Measurements from ENCODE around the gene ODAD4. TPM values are rescaled to one million over a fixed set of nuclear protein-coding genes. Genes with fewer than 3 reads are reported as not detected.

ODAD4 gene
- total RNA-seq, 1 donor from 2014 or later, result 0.70 TPM

DNA sequence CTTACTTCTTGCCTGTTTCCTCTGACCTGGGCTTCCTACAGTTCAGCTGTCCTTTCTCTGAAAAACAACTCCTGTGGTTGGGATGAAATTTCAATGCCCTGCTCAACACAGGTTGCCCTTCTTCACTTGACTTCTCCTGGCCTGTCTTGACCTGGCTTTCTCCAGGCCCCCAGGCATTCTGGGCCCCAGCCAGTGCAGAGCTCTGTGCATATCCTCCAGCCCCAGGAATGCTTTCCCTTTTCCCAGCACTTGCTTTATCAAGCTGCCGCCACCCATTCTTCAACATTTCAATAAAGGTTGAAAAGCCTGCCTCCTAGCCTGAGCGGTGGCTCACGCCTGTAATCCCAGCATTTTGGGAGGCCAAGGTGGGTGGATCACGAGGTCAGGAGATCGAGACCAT, 10.8 kb downstream of the ODAD4 start:
- TF ChIP-seq, protein P1, sequence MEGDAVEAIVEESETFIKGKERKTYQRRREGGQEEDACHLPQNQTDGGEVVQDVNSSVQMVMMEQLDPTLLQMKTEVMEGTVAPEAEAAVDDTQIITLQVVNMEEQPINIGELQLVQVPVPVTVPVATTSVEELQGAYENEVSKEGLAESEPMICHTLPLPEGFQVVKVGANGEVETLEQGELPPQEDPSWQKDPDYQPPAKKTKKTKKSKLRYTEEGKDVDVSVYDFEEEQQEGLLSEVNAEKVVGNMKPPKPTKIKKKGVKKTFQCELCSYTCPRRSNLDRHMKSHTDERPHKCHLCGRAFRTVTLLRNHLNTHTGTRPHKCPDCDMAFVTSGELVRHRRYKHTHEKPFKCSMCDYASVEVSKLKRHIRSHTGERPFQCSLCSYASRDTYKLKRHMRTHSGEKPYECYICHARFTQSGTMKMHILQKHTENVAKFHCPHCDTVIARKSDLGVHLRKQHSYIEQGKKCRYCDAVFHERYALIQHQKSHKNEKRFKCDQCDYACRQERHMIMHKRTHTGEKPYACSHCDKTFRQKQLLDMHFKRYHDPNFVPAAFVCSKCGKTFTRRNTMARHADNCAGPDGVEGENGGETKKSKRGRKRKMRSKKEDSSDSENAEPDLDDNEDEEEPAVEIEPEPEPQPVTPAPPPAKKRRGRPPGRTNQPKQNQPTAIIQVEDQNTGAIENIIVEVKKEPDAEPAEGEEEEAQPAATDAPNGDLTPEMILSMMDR (IDR thresholded peaks at IDR 0.05), result no peak
- Mint-ChIP-seq H3K9me3 (ENCODE audit: low read depth) (no peaks in the 10 kb centered on the region), H3K4me1 (ENCODE audit: low read depth) (no peaks in the 10 kb centered on the region), H3K27me3 (ENCODE audit: low read depth) (no peaks in the 10 kb centered on the region), H3K27ac (ENCODE audit: unreplicated experiment) (no peak overlapping the region), H3K36me3 (ENCODE audit: low read depth) (no peaks in the 10 kb centered on the region), H3K4me3 (ENCODE audit: unreplicated experiment) (no peak overlapping the region)
- DNase-seq (ENCODE audit: low spot score), result no peak

DNA sequence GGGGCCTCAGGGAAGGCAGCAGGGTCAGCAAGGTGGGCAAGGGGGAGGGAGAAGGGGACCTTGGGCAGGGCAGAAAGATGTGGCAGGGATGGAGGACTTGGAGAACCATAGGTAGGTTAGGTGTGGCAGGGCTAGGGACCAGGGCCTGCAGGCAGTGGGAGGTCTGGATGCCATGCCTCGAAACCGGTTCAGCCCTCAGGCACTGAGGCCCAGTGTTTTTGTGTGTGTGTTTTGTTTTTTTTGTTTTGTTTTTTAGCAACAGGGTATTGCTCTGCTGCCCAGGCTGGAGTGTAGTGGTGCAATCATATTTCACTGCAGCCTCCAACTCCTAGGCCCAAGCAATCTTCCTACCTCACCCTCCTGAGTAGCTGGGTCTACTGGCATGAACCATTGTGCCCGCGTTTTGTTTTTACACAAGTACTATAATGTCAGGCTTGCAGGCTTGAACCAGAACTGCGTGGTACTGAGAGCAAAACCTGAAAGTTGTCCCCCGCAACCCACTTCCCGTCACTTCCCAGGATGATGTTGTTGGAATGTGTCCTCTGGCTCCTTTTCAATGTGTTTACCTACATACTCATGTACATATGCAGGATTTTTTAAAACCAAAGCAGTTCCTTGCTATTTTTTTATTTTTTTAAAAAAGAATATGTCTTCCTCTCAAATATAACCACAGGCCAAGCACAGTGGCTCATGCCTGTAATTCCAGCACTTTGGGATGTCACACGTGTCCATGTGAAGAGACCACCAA, 12.4 kb downstream of the ODAD4 start:
- TF ChIP-seq, protein P1 (IDR thresholded peaks at IDR 0.05), result no peak
- H3K27ac Mint-ChIP-seq (ENCODE audit: unreplicated experiment), result no peak overlapping the region
- H3K27me3 Mint-ChIP-seq (ENCODE audit: low read depth), result no peaks in the 10 kb centered on the region
- no peak for DNase-seq (ENCODE audit: low spot score)
- H3K4me1 Mint-ChIP-seq (ENCODE audit: low read depth), result no peaks in the 10 kb centered on the region
- no peaks in the 10 kb centered on the region for H3K9me3 Mint-ChIP-seq (ENCODE audit: low read depth)
- no peak overlapping the region for H3K4me3 Mint-ChIP-seq (ENCODE audit: unreplicated experiment)
- no peaks in the 10 kb centered on the region for H3K36me3 Mint-ChIP-seq (ENCODE audit: low read depth)

DNA sequence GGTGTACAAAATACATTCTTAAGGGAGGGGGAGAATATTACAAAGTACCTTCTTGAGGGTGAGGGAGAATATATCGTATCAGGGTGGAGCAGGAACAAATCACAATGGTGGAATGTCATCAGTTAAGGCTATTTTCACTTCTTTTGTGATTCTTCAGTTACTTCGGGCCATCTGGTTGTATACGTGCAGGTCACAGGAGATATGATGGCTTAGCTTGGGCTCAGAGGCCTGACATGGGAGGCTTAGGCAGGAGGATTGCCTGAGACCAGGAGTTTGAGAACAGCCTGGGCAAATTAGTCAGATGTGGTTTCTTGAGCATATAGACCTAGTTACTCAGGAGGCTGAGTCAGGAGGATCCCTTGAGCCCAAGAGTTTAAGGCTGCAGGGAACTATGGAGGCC, 13.1 kb downstream of the ODAD4 start:
- Mint-ChIP-seq H3K9me3 (ENCODE audit: low read depth) (no peaks in the 10 kb centered on the region), H3K4me3 (ENCODE audit: unreplicated experiment) (no peak overlapping the region), H3K27me3 (ENCODE audit: low read depth) (no peaks in the 10 kb centered on the region), H3K36me3 (ENCODE audit: low read depth) (no peaks in the 10 kb centered on the region), H3K27ac (ENCODE audit: unreplicated experiment) (no peak overlapping the region), H3K4me1 (ENCODE audit: low read depth) (no peaks in the 10 kb centered on the region)
- DNase-seq (ENCODE audit: low spot score), result no peak
- TF ChIP-seq, protein P1 (IDR thresholded peaks at IDR 0.05), result no peak

DNA sequence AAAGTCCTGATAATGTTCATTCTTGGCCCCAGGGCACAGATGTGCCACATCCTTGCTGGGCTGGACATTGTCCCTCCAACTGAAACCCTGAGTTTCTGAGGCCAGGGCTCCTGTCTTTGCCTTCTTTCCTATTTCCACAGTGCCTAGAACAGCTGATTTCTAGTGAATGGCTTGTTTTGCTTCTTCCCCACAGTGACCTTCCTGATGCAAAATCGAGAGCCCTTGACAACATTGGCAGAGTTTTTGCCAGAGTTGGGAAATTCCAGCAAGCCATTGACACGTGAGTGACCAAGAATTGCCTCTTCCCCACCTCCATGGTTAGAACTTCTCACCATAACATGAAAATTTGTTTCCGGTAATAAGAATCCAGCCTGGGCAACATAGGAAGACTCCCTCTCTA, 14.5 kb downstream of the ODAD4 start:
- no peak for DNase-seq (ENCODE audit: low spot score)
- no peak overlapping the region for H3K27ac Mint-ChIP-seq (ENCODE audit: unreplicated experiment)
- no peaks in the 10 kb centered on the region for H3K9me3 Mint-ChIP-seq (ENCODE audit: low read depth)
- no peaks in the 10 kb centered on the region for H3K27me3 Mint-ChIP-seq (ENCODE audit: low read depth)
- H3K4me1 Mint-ChIP-seq (ENCODE audit: low read depth), result no peaks in the 10 kb centered on the region
- H3K36me3 Mint-ChIP-seq (ENCODE audit: low read depth), result no peaks in the 10 kb centered on the region
- TF ChIP-seq, protein P1 (IDR thresholded peaks at IDR 0.05), result no peak
- H3K4me3 Mint-ChIP-seq (ENCODE audit: unreplicated experiment), result no peak overlapping the region

DNA sequence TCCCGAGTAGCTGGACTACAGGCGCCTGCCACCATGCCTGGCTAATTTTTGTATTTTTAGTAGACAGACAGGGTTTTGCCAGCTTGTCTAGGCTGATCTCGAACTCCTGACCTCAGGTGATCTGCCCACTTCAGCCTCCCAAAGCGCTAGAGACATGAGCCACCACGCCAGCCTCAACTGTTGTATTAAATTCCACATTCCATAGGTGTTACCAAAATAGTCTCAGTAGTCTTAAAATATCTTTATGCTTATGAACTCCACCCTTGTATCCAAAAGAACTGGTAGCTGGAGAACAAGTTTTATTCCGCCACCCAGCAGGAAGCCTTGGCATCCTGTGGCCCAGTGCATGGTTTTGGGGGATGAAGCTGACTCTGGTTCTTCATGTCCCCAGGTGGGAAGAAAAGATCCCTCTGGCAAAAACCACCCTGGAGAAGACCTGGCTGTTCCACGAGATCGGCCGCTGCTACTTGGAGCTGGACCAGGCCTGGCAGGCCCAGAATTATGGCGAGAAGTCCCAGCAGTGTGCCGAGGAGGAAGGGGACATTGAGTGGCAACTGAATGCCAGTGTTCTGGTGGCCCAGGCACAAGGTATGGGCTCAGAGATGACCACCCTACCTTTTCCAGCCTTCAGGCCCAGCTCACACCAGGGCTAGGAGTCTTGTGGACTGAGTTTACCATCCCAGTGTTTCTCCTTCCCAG, 18.5 kb downstream of the ODAD4 start:
- Mint-ChIP-seq H3K9me3 (ENCODE audit: low read depth) (no peaks in the 10 kb centered on the region), H3K4me1 (ENCODE audit: low read depth) (no peaks in the 10 kb centered on the region), H3K27ac (ENCODE audit: unreplicated experiment) (no peak overlapping the region), H3K36me3 (ENCODE audit: low read depth) (no peaks in the 10 kb centered on the region), H3K4me3 (ENCODE audit: unreplicated experiment) (no peak overlapping the region), H3K27me3 (ENCODE audit: low read depth) (no peaks in the 10 kb centered on the region)
- no peak for DNase-seq (ENCODE audit: low spot score)
- TF ChIP-seq, protein P1 (IDR thresholded peaks at IDR 0.05), result no peak
